ENCODE results near the gene KCNAB1.
A peak's percentile ranks its signal among the peaks of the same experiment; 100 is the strongest.
"Not testable (repeated sequence)": the region's sequence is repeated elsewhere in the genome, so short reads cannot be mapped to it uniquely, and the experiment has no call there.

KCNAB1 gene

GRCh38 chr3:156176629-156177210 is 56.3 kb downstream of the KCNAB1 start:
- DNase-seq: no peak

- no peak for DNase-seq
These were observed 59.7 kb downstream of the KCNAB1 start for GRCh38 chr3:156180077-156180476.

- peak in 2 of 4 experiments; percentile 17 to 30 for DNase-seq
These were observed 61.1 kb downstream of the KCNAB1 start for GRCh38 chr3:156181509-156181908.

GRCh38 chr3:156183396-156183795 is 63.0 kb downstream of the KCNAB1 start:
- DNase-seq: no peak

- no peak for DNase-seq
These were observed 63.8 kb downstream of the KCNAB1 start for GRCh38 chr3:156184156-156184555.

GRCh38 chr3:156187146-156187769 is 66.9 kb downstream of the KCNAB1 start:
- no peak for DNase-seq

- no peak for DNase-seq
These were observed 68.4 kb downstream of the KCNAB1 start for GRCh38 chr3:156188757-156189156.

- no peak for DNase-seq
These were observed 69.5 kb downstream of the KCNAB1 start for GRCh38 chr3:156189927-156190326.

- not testable (repeated sequence) for DNase-seq
These were observed 74.6 kb downstream of the KCNAB1 start for GRCh38 chr3:156194945-156195344.

GRCh38 chr3:156197152-156197551 is 76.8 kb downstream of the KCNAB1 start:
- peak in 1 of 4 experiments; percentile 4 for DNase-seq

GRCh38 chr3:156201411-156202405 is 81.3 kb downstream of the KCNAB1 start:
- no peak for DNase-seq

GRCh38 chr3:156206157-156206556 is 85.8 kb downstream of the KCNAB1 start:
- no peak for DNase-seq

- DNase-seq: no peak
These were observed 87.7 kb downstream of the KCNAB1 start for GRCh38 chr3:156207802-156208685.

- no peak for DNase-seq
These were observed 89.4 kb downstream of the KCNAB1 start for GRCh38 chr3:156209631-156210335.

GRCh38 chr3:156211583-156211982 is 91.2 kb downstream of the KCNAB1 start:
- DNase-seq: no peak

- no peak for DNase-seq
These were observed 94.3 kb downstream of the KCNAB1 start for GRCh38 chr3:156214676-156215075.

- no peak for DNase-seq
These were observed 95.4 kb downstream of the KCNAB1 start for GRCh38 chr3:156215751-156216150.

GRCh38 chr3:156216216-156216615 is 95.8 kb downstream of the KCNAB1 start:
- DNase-seq: no peak

- DNase-seq: no peak
These were observed 96.5 kb downstream of the KCNAB1 start for GRCh38 chr3:156216852-156217251.

GRCh38 chr3:156217674-156218352 is 97.4 kb downstream of the KCNAB1 start:
- DNase-seq: no peak

- DNase-seq: no peak
These were observed 98.0 kb downstream of the KCNAB1 start for GRCh38 chr3:156218353-156218744.

All from suppressor macrophage (primary cell).